WI38 (cell line): ENCODE results near the gene IL36B.
A peak's percentile ranks its signal among the peaks of the same experiment; 100 is the strongest.

Source experiments
- H3K4me3 ChIP-seq: 2 replicates; pipeline ENCODE4 v1.5.1; 2011; ENCODE audit warnings: low read depth, mild to moderate bottlenecking, control low read depth, low read length
- CTCF ChIP-seq: IDR thresholded peaks from 2 replicates; pipeline ENCODE4 v1.5.1; 2012; ENCODE audit warnings: low read depth, mild to moderate bottlenecking, control low read depth, low read length

The IL36B gene

GRCh38 chr2:113081488-113082210, 29.0 kb upstream of the IL36B start:
- TF ChIP-seq CTCF: no peak
- no peak overlapping the region for H3K4me3 ChIP-seq

- TF ChIP-seq CTCF: peak; percentile 71
- H3K4me3 ChIP-seq: no peak overlapping the region
These were observed 27.5 kb upstream of the IL36B start for GRCh38 chr2:113080134-113080533.

- TF ChIP-seq CTCF: no peak
- no peak overlapping the region for H3K4me3 ChIP-seq
These were observed 26.5 kb upstream of the IL36B start for GRCh38 chr2:113079131-113079530.

- H3K4me3 ChIP-seq: no peak overlapping the region
- TF ChIP-seq CTCF: no peak
These were observed 25.7 kb upstream of the IL36B start for GRCh38 chr2:113078350-113078839.

- TF ChIP-seq CTCF: no peak
- H3K4me3 ChIP-seq: no peak overlapping the region
These were observed 25.3 kb upstream of the IL36B start for GRCh38 chr2:113077921-113078320.

GRCh38 chr2:113076954-113077669, 24.4 kb upstream of the IL36B start:
- H3K4me3 ChIP-seq: no peak overlapping the region
- TF ChIP-seq CTCF: no peak

GRCh38 chr2:113075600-113075999, 22.9 kb upstream of the IL36B start:
- TF ChIP-seq CTCF: no peak
- no peak overlapping the region for H3K4me3 ChIP-seq
